ENCODE data around the gene ARRDC1.
A peak's percentile ranks its signal among the peaks of the same experiment; 100 is the strongest.
"Not testable (repeated sequence)": the region's sequence is repeated elsewhere in the genome, so short reads cannot be mapped to it uniquely, and the experiment has no call there.

Gene ARRDC1

DNA sequence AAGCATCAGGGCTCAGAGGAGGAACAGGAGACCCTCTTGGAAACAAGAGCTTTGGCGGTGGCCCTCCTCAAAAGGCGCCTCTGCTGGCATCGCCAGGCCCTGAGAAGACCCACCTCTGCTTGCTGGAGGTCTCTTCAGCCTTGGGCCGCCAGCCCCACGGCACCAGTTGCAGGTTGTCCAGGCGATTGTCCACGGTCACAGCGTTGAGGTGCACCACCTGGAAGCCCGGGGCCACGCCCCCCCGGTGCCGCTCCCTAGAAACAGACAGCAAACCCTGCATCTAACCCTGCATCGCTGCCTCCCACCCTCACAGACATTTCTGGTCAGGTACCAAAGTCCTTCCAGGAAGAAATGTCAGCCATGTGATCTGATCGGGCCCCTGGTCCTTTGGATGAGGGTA, 18.6 kb upstream of the ARRDC1 start:
- no peak for DNase-seq

DNA sequence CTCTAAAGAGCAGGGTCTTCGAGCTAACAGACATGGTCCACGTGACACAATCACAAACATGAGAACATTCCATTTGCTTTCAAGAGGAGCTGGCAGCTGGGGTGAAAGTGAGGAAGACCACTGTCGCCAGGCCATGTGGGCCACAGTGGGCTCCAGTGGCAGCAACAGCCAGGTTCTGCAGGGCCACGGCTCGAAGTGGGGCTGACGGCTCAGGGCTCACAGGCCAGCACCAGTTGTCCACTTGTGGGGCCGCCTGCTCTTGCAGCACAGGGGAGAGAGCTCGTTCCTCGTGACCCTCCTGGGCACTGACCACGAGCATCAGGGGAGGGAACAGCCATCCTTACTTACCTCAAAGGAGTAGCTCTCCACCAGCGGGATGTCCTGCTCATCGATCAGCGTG, 17.2 kb upstream of the ARRDC1 start:
- DNase-seq = no peak

DNA sequence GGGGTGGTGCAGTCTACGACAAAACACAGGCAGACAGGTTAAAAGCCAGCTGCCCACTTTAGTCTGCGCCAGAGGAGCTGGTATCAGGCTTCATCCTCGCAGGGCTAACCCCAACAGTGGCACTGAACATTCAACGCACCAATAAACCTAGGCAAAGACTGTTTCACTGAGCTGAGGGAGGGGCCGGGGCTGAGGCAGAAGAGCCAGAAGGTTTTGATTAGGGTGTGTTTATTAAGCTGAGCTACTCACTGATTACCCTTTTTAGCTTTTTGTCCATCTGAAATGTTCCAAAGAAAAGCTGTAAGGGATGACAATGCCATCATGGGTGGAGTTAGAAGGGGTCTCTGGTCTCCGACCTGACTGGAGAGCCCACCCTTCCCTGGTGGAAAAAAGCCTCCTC, 16.6 kb upstream of the ARRDC1 start:
- no peak for DNase-seq

- no peak for DNase-seq
Measured at GRCh38 chr9:137589441-137590122, 15.9 kb upstream of the ARRDC1 start.

DNA sequence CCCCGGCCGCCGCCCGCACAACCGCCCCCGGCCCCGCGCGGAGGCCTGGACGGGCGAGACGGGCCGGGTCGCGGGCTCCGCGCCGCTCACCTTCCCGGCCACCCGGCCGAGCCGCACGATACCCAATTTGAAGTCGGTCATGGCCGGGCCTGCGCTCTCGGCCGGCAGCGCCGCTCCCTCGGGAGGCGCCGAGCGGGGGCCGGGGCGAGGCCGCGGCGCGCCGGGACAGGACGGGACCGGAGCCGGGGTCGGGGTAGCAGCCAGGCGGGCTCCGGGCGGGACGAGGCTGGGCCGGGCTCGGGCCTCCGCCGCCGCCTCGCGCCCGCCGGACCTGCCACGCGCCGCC, 15.4 kb upstream of the ARRDC1 start:
- DNase-seq = no peak

- DNase-seq = peak; percentile 91
Measured at GRCh38 chr9:137590469-137591383, 14.8 kb upstream of the ARRDC1 start, which contains the start of gene ZMYND19. Gene ZMYND19, minus strand, starts transcription at chr9:137590512. Its CDS starts 249 bp downstream, at chr9:137590263.

GRCh38 chr9:137592767-137593166, 12.7 kb upstream of the ARRDC1 start:
- DNase-seq = no peak

GRCh38 chr9:137593176-137593575, 12.3 kb upstream of the ARRDC1 start:
- no peak for DNase-seq

DNA sequence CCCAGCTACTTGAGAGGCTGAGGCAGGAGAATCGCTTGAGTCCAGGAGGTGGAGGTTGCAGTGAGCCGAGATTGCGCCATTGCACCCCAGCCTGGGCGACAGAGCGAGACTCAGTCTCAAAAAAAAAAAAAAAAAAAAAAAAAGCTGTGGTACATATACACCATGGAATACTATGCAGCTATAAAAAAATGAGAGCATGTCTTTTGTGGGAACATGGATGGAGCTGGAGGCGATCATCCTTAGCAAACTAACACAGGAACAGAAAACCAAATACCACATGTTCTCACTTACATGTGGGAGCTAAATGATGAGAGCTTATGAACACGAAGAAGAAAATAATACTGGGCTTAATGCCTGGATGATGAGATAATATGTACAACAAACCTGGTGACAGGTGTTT, 8.9 kb upstream of the ARRDC1 start:
- not testable (repeated sequence) for DNase-seq

- DNase-seq = no peak
Measured at GRCh38 chr9:137598943-137599342, 6.5 kb upstream of the ARRDC1 start.

- DNase-seq = no peak
Measured at GRCh38 chr9:137602661-137603060, 2.8 kb upstream of the ARRDC1 start.

GRCh38 chr9:137603879-137604278, 1.6 kb upstream of the ARRDC1 start:
- no peak for DNase-seq

GRCh38 chr9:137604345-137605086, 970 bp upstream of the ARRDC1 start:
- DNase-seq = no peak

DNA sequence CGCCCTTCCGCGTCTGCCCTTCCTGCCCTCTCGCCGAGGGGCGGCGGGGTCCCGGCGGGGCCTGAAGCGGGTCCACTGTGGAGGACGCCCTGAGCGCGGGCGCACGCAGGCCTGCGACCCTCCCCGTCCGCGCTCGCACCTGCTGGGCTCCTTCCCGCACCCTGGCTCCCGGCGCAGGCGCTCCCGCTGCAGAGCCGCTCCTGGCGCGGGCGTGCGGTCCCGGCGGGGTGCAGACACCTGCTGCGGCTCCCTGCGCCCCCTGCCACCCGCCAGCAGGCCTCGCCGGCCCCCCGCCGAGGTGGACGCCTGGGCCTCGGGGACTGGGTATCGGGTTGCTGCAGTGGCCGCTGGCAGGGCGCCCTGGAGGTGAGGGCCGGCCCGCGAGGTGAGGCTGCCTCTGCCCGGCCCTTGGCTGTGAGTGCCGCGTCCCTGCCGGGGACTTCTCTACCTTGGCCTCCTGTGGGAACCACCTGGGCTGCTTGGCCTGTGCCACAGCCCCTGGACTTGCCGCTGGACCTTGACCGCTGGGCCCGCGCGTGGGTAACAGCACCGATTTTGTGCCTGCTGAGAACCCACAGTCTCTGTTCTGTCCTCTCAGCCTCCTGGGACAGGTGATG, 627 bp downstream of the ARRDC1 start:
- DNase-seq = no peak

- DNase-seq = no peak
Measured at GRCh38 chr9:137606734-137607138, 1.2 kb downstream of the ARRDC1 start.

DNA sequence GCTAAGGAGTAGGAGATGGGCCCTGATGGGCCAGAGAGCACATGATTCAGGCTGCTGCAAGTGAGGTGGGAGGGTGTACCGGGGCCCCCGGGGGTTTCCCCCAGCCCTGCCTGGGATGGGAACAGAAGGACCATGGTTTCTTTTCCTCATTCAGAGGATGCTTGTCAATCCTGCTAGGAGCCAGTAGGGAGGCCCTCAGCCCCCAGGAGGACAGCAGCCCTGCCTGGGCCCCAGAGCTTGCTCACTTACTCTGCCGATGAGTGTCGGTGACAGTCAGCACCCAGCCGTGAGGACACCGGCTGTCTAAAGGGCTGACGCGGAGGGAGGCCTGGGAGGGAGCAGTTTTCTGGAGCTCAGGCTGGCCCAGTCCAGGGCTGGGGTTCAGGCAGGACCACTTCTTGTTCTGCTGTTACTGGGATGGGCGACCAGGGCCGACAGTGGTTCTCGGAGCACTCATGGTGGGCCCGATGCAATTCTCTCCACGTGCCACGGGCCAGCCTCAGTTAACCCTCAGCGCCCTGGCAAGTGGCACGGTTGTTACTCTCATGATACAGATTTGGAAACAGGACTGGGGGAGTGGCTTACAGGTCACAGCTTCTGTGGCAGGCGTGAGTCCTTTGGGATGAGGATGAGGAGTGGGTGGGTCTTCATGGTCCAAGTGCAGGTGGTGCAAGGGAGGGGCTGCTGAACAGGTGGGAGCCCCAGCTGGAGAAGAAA, 1.8 kb downstream of the ARRDC1 start:
- DNase-seq = no peak

GRCh38 chr9:137610944-137611343, 5.5 kb downstream of the ARRDC1 start:
- DNase-seq = no peak

DNA sequence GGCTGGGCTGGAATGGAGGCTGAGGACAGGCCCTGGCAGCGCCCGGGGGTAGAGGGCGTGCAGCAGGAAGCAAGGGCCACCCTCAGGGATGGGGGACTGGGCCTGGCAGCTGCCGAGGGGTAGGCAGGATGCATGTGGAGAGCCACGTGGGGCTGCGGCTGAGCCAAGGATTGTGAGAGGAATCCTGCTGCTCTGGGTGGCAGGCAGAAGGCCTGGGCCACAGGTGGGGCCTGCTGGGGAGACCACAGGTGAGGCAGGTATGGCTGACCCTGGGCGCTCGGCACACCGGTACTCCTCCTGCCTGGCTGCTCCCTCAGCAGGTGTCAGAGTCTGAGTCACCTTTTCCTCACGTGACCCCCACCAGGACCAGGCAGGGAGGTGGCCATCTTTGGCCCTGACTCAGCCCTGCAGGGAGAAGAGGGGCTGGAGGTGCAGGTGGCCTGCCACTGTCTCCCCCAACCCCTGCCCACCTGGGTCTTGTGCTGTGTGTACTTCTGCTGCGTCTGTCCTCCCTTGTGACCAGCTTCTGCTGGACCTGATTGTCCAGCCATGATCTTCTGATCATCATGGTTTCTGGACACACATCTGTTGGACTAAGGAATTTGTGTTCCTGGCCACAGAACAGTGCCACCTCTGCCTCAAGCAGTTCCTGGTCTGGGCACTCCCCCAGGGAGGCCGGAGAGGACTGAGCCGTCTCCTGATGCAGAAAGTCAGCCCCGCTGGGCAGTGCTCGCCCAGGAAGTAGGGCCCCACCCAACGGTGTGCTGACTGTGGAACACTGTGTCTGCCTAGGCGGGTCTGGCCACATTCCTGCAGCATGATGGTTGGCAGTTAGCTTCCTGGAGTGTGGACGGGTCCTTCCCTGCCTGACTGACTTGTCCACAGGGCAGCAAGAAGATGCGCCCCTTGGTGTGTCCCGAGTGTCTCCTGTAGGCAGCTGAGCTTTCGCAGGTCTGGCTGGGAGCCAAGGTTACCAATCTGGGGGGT, 6.4 kb downstream of the ARRDC1 start:
- DNase-seq = no peak

GRCh38 chr9:137612741-137613142, 7.3 kb downstream of the ARRDC1 start:
- no peak for DNase-seq

DNA sequence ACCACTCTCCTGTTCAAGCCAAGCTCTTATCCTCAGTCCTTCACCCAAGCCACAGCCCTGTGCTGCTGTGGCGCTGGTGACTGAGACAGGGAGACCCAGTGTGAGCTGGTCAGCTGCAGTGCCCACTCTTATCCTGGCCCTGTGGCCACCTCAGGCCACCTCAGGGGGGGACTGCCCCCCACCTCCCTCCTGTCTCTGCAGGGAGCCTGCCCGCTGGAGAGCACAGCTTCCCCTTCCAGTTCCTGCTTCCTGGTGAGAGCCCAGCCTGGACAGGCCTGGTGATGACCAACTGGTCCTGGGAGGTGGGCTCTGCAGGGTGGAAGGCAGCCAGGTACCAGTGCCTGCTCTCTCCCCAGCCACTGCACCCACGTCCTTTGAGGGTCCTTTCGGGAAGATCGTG, 7.8 kb downstream of the ARRDC1 start:
- no peak for DNase-seq

Measured in CD4-positive, alpha-beta T cell treated with Interleukin-21 for 1 hour (primary cell).